H7 (cell line): Measurements from ENCODE around the gene THEM4. TPM values are rescaled to one million over a fixed set of nuclear protein-coding genes. Genes with fewer than 3 reads are reported as not detected.

Experiments
- DNase-seq: peaks from one replicate; pipeline ENCODE4 v3.0.0; 2012
- H3K27me3 ChIP-seq: 2 replicates; pipeline ENCODE4 v1.6.0; 2011; ENCODE audit warnings: mild to moderate bottlenecking, low read length; ENCODE audit not compliant: control insufficient read depth, insufficient read depth
- H3K36me3 ChIP-seq: replicated peaks from 2 replicates; pipeline ENCODE4 v1.5.1; 2011; ENCODE audit warnings: low read length; ENCODE audit not compliant: control insufficient read depth, insufficient read depth
- H3K4me3 ChIP-seq: 2 replicates; pipeline ENCODE4 v1.5.1; 2011; ENCODE audit warnings: low read depth, mild to moderate bottlenecking, control low read depth, low read length, moderate library complexity; ENCODE audit not compliant: insufficient read depth
- total RNA-seq: library from RNA; depleted of rRNA; stranded (reverse); fragments of >200 nt; shearing (Covaris generic); gene quantifications from 2 replicates; pipeline ENCODE4 v1.2.3, GENCODE V29; 2014; rRNA removed

Gene THEM4
- total RNA-seq: 21.4 and 22.6 TPM in 2 replicates

DNA sequence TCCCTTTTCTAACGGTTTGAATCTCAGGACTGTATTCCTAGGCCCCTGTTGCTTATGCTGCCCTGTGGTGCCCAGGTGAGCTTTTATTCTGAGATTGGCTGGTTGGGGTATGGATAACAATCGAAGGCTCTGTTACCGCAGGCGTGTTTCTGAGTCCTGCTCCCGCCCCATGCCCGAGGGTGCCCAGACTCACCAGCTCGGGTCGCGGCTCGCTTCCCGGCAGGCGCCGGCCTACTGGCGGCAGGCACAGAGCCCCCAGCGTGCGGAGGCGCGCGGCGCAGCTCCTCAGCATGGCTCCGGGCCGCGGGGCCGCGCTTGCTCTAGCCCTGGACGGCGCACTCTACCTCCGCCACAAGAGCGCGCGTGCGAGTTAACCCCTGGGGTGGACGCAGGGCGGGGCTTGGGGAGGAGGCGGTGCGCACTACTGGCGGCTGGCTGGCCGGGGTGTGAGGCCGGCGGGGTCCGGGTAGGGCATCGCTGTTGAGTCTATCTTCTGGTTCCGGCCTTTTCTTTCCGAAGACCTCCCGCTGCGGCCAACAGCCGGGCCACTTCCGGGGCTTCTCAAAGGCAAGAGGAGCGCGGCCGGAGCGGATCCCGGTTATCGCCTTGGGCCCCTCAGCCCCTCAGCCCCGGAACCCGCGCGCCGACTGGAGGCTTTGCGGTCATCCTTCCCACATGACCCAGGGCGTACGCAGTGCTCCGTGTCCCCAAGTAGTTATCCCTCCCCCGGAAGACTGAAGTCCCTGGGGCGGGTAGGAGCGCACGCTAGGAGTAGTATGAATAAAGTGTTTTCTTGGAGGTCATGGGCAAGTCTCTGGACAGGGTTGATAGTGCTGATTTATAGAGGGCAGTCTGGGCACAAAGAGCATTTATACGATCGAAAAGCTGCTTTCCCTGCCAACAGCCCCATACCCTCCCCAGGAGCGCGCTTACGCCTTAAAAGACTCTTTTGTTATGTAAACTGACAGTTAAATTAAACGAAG, at the start of gene THEM4:
TSS of gene THEM4 (minus strand) at position 345 of the 983 bp plus-strand sequence. CDS start at position 292, 53 bp downstream.
- Histone ChIP-seq H3K36me3 (peaks cover 1% of the 10 kb centered on the region; the same call in 1 of the 2 replicates), H3K4me3 (peak within 1 kb of the TSS; percentile 81), H3K27me3 (no peaks in the 10 kb centered on the region)
- DNase-seq: peak; percentile 98

DNA sequence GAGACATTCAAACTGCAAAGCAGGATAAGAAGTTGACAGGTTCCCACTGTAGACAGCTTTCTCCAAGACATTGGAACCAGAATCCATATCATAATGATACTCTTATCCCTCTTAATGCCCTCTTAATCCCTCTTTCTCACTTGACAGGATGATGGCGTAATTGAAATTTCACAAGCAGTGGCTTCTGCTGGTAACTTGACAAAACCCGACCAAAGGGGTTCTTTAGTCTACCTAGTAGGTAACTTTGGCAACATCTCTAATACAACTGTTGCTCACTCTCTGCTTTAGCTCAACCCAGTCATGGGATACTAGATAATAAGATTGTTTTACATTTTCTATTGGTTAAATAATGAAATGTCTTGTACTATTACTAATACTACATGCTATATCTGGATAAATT, 49.6 kb upstream of the THEM4 start:
- Histone ChIP-seq H3K27me3 (no peaks in the 10 kb centered on the region), H3K36me3 (no peaks in the 10 kb centered on the region), H3K4me3 (no peak overlapping the region)
- DNase-seq: no peak

DNA sequence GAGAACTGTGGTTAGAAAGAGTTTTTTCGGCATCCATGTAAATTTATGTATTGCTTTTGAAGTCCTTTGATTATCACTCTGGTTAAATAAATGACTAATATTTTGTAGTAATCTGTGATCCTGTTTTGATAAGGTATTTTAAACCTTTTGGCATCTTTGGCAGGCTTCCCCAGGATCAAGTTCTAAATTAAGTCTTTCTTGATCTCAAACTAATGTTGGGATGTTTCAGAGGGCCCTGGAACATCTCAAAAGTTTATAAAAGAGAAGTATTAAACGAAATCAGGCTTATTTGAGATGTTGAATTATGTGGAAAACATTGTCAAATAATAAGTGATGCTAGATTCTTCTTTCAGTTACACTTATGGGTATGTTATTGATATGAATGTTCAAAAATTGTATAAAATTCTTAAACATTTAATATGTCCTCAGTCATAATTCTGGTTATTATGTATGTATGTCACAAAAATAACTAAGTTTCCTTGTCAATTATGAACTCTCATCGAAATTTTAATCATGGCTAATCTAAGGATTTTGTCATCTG, 47.7 kb upstream of the THEM4 start:
- DNase-seq: no peak
- H3K36me3 ChIP-seq: no peaks in the 10 kb centered on the region
- H3K4me3 ChIP-seq: no peak overlapping the region
- no peaks in the 10 kb centered on the region for H3K27me3 ChIP-seq

DNA sequence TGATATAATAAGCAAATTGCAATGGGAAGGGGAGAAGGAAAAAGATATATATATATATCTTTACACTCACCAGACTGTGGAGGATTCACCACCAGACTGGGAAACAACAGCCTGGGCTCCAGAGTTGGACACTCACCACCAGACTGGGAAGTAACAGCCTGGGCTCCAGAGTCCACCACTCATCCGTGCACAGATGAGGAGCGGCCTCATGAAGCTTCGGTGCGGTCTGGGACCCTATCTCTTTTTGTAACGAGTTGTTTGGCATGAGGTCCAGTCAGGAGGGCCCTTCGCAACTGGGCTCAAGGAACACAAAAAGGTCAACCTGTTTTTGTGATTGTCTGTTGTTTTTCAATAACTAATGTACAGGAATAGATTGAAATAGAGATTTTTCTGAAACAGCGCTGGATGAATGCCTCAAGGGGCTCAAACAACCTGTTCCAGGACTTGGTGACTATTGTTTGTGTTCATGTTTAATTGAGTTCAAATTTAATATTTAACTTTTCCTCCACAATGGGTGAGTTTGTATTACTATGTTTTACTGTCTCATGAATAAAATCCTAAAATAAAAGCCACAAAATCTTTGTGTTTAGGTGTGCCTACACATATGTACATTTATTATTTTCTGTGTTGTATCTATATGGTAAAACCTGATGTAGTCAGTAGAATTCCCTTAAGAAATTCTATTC, 44.2 kb upstream of the THEM4 start:
- DNase-seq: no peak
- no peak overlapping the region for H3K4me3 ChIP-seq
- no peaks in the 10 kb centered on the region for H3K36me3 ChIP-seq
- no peaks in the 10 kb centered on the region for H3K27me3 ChIP-seq

DNA sequence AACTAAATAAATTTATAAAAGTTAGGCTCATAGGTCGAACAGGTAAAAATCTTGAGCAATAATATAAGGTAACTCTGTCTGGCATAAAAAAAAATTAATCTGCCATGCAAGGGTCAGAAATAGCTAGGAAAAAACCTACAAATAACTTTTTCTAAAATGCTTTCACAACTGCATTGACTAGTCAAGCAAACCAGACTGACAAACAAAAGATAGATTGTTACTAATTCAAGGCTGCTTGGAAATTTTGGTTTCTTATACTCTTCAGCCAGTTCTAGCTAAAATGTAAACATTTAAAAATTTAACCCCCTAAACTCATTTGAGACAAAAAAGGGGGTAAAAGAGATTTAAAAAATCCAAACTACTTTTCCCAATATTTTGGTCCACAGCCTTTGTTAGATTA, 43.5 kb upstream of the THEM4 start:
- no peak for DNase-seq
- Histone ChIP-seq H3K36me3 (no peaks in the 10 kb centered on the region), H3K27me3 (no peaks in the 10 kb centered on the region), H3K4me3 (no peak overlapping the region)

DNA sequence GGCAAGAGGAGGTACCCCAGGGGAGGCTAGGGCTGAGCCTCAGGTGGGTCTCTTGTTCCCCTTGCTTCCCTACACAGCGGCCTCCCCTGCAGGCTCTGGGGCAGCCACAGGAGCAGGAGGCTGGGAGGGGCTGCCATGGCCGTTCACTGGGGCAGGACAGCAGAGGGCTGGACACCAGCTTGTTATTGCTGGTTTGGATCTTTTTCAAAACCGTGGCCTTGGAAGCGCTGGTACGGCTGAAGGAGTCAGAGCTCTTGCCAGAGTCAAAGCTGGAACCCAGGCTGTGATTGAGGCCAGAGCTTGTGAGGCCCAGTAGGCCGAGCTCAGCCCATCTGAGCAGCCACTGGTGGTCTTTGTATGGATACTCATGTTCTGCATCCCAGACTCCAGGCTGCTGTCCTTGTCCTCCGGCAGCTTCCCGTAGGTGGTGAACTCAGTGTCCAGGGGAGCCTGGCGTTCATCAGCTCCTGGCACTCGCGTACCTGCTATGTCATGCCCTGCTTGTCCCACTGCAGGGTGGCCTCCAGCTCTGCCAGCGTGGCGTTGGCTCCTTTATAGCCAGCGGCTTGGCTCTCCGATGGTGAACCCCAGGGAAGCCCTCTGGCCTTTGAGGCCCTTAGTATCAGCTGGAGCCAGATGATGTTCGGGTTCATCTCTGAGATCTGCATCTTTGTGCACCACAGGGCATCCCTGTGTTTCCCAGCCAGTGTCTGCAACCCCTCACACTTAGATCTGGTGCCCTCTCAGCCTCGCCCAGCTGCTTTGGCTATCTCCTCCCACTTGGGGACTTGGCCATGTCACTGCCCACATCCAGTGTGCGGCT, 40.3 kb upstream of the THEM4 start:
- no peak overlapping the region for H3K4me3 ChIP-seq
- no peaks in the 10 kb centered on the region for H3K36me3 ChIP-seq
- H3K27me3 ChIP-seq: no peaks in the 10 kb centered on the region
- DNase-seq: no peak

DNA sequence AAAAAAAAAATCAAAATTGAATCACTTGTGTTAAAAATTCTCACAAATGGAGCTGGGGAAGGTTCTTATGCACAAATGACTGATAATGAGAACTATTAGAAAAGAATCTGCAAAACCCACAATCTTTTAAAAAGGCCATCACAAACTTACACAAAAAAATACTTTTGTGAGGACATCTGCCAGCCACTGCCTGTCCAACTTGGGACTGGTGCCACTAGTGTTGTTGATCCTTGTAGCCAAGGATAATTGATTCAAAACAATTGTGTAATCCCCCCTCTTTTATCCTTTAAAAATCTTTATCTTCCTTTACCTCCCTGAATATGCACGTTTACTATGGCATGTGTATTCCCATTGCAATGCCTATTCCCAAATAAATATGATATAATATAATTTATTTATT, 39.2 kb upstream of the THEM4 start:
- DNase-seq: no peak
- Histone ChIP-seq H3K36me3 (no peaks in the 10 kb centered on the region), H3K4me3 (no peak overlapping the region), H3K27me3 (no peaks in the 10 kb centered on the region)

DNA sequence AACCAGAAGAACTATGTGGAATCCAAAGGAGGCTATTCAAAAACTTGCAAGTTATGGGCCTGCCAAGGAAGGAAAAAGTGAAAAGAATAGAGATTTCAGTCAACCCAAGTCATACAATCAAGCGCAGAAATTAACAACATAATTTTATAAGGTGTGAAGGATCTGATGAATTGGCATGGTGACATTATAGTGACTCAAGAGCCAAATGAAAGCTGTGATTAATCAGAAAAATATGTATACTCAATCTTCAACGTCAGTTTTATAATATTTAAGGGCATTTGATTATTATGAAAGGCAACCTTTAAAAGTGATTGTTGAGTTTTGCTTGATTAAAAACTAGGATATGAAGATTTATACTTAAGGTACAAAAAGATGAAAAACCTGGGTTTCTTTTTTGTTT, 37.8 kb upstream of the THEM4 start:
- DNase-seq: no peak
- H3K27me3 ChIP-seq: no peaks in the 10 kb centered on the region
- no peaks in the 10 kb centered on the region for H3K36me3 ChIP-seq
- H3K4me3 ChIP-seq: no peak overlapping the region

DNA sequence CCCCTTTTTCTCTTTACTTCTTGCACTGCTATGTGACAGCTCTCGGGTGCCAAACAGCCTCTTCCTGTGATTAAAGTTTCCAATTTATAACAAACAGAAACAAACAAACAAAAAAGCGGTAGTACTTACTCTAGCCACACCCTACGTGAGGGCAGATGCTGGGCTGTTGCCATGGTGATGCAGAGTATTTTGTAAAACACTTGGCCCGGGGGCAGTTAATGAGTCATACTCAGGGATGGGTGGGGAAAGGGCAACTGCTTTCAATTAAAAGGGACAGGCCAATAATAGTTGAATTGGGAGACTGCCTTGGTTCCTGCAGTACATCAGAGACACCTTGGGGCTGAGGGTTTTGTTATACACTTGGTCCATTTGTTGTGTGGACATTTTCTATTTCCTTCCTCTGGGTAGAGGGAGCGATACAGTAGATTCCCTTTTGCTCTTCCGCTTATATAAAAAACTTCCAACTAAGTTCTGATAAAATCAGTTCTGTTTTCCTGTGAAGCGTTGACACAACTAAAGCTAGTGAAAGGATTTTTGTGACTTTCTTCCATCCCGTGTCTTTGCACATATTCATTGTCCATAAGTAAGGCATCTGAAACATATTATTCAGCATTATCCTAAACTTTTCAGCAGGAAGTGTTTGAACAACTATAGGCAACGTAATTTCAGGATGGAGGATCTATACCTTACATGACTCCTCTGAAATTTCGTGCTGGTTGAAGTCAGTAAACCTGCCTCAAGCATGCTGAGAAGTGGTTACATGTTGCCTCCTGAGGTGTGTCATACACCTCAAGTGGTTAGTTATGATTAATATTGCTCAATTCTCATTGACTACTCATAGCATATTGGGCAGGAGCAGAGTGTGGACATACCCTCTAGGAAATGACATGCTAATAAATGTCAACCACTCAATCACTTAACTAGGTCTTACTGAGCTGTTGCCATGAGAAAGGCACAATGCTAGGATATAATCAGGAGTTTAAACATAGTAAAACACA, 36.7 kb upstream of the THEM4 start:
- Histone ChIP-seq H3K36me3 (no peaks in the 10 kb centered on the region), H3K27me3 (no peaks in the 10 kb centered on the region), H3K4me3 (no peak overlapping the region)
- peak; percentile 70 for DNase-seq

DNA sequence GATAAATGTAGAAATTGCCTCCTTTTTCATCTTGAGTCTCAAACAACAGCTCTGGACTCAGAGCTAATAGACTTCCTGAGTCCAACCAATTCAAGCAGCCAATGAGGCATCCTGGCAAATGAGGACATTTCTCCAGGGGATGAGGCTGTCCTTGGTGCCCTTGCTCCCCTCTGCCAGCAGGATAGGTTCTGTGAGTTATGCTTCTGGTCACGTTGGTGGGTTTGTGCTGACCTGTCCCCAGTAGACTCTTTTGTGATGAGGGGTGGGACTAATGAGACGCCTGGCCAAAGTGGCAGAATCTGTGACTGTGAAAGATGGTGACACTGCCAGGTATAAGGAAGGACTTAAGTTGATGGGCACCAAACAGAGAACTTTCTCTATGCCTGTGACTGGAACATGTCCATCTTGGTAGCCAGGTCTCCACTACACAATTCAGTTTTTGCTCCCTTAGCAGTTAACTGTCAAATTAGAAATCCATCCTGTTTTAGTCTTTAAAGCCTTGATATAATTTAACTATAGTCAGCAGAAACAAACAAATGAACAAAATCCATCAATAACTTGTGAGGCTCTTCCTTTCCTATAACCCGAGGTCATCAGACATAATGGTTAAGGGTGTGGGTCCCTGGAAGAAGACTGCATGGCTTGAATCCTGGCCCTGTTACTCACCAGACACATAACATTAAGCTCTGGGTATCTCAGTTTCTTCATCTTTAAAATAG, 35.7 kb upstream of the THEM4 start:
- no peaks in the 10 kb centered on the region for H3K36me3 ChIP-seq
- no peak for DNase-seq

DNA sequence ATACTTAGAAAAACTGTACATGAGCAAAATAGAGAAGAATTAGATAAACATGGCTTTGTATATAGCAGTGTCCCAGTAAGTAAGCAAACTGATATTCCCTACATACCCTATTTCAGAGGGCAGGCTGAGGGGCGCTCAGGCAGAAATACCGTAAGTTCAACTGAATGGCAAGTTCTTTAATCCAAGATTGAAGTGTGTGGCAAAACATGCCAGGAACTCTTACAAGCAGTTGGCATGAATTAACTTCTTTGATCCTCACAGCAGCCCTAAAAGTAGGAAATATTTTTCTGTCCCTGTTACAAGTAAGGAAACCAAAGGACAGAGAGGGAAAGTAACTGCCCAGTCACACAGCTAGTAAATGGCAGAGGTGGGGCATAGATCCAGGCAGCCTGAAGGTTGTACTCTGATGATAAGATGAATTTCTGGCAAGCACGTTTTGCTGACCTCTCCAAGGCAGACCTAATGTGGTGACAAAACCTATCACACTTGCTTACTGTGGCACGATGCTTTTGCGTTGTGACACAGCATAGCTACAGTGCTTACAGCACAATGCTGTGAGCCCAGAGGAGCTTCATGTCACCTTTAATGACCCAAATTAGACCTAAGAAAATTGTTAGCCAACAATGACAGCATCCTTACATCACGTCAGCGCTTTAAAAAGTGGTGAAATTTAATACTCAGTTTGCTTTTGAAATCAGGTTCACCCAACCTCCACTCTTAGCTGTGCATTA, 35.0 kb upstream of the THEM4 start:
- Histone ChIP-seq H3K27me3 (no peaks in the 10 kb centered on the region), H3K36me3 (no peaks in the 10 kb centered on the region), H3K4me3 (no peak overlapping the region)
- DNase-seq: no peak

More for the DNA sequence above, 35.7 kb upstream of the THEM4 start:
- H3K27me3 ChIP-seq: no peaks in the 10 kb centered on the region
- no peak overlapping the region for H3K4me3 ChIP-seq

DNA sequence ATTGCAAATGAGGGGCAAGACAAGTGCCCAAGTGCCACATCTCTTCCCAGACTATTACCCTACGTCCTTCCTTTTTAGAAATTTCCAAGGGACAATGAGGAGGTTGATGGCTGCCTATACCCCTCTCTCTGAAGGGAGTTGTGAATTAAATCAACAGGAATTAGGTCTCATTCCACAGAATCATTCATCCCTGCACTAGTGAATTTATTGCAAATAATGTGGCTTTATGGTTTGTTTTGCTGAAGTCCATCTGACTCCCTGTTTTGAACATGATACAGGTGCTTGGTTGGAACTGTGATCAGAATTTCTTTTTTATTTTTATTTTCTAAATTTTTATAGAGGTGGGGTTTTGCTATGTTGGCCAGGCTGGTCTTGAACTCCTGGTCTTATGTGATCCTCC, 34.3 kb upstream of the THEM4 start:
- H3K27me3 ChIP-seq: no peaks in the 10 kb centered on the region
- H3K36me3 ChIP-seq: no peaks in the 10 kb centered on the region
- H3K4me3 ChIP-seq: no peak overlapping the region
- DNase-seq: no peak
